ENCODE results near the gene PAPPA2.
A peak's percentile ranks its signal among the peaks of the same experiment; 100 is the strongest.

DNA sequence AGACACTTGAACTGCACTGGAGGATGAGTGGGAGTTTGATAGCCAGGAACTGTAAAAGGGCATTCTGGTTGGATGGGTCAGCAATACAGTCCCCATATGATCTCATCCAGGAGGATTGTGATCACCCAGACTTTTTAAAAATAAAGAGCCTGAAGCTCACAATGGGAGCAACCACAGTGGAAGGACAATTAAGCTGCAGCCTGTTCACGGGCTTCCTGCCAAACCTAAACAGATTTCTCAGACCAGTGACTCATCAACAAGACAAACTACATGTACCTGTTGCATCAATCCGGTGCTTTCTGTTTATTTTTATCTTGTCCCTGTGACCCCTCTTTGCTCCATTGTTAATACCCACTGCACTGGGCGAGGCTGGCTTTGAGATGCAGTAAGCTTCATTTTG lies 52.3 kb downstream of the PAPPA2 start:
- TF ChIP-seq, protein P1, sequence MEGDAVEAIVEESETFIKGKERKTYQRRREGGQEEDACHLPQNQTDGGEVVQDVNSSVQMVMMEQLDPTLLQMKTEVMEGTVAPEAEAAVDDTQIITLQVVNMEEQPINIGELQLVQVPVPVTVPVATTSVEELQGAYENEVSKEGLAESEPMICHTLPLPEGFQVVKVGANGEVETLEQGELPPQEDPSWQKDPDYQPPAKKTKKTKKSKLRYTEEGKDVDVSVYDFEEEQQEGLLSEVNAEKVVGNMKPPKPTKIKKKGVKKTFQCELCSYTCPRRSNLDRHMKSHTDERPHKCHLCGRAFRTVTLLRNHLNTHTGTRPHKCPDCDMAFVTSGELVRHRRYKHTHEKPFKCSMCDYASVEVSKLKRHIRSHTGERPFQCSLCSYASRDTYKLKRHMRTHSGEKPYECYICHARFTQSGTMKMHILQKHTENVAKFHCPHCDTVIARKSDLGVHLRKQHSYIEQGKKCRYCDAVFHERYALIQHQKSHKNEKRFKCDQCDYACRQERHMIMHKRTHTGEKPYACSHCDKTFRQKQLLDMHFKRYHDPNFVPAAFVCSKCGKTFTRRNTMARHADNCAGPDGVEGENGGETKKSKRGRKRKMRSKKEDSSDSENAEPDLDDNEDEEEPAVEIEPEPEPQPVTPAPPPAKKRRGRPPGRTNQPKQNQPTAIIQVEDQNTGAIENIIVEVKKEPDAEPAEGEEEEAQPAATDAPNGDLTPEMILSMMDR (IDR thresholded peaks at IDR 0.05), result no peak
- TF ChIP-seq POLR2A (IDR thresholded peaks at IDR 0.05), result no peak
- TF ChIP-seq EP300 (IDR thresholded peaks at IDR 0.05), result no peak
- TF ChIP-seq POLR2AphosphoS5 (IDR thresholded peaks at IDR 0.05), result peak in 1 of 4 donors; percentile 38

Measured in sigmoid colon (tissue), 4 donors.